HepG2 (cell line): Measurements from ENCODE around the gene TRAPPC5. TPM values are rescaled to one million over a fixed set of nuclear protein-coding genes. Genes with fewer than 3 reads are reported as not detected.

ENCODE experiments used
- BRD4 ChIP-seq: sonication (generic); formaldehyde crosslinking; IDR thresholded peaks from 2 replicates; pipeline ENCODE4 v1.4.0; 2020; ENCODE audit warnings: missing genetic modification reagents
- CBX2 ChIP-seq, 2 experiments: fragments of 200-600 bp in 1 of 2; sonication (generic); formaldehyde crosslinking in 1 of 2; IDR thresholded peaks; 2 replicates each; pipeline versions ENCODE4 v1.7.0 to v1.8.1; 2018 to 2022; ENCODE audit warnings: low read depth in 2 of 2, low read length in 1 of 2, mild to moderate bottlenecking in 1 of 2, missing genetic modification reagents in 1 of 2
- HOXA3 ChIP-seq: sonication (generic); formaldehyde crosslinking; IDR thresholded peaks from 2 replicates; pipeline ENCODE4 v1.5.0; 2020; ENCODE audit warnings: missing genetic modification reagents
- NCOR1 ChIP-seq: fragments of 200-600 bp; sonication (generic); IDR thresholded peaks from 2 replicates; pipeline ENCODE4 v1.7.0; 2017; ENCODE audit warnings: antibody characterized with exemption, low read length, borderline replicate concordance
- NFIC ChIP-seq: IDR thresholded peaks from 2 replicates; pipeline ENCODE4 v1.6.1; 2012; ENCODE audit warnings: mild to moderate bottlenecking, low read length, inconsistent platforms
- POLR2AphosphoS2 ChIP-seq: IDR thresholded peaks from 2 replicates; pipeline ENCODE4 v1.6.1; 2011; ENCODE audit warnings: low read depth, low read length, improper control_type of control experiment
- RNF2 ChIP-seq: fragments of 450-650 bp; conservative IDR thresholded peaks from 2 replicates; pipeline ENCODE4 v1.6.1; 2016; ENCODE audit warnings: low read depth
- TAF1 ChIP-seq: sonication (generic); formaldehyde crosslinking; IDR thresholded peaks from 2 replicates; pipeline ENCODE4 v1.4.0; 2020; ENCODE audit warnings: missing genetic modification reagents
- ZFP36L2 ChIP-seq: sonication (generic); formaldehyde crosslinking; IDR thresholded peaks from 2 replicates; pipeline ENCODE4 v1.4.0; 2020; ENCODE audit warnings: missing genetic modification reagents
- ZNF160 ChIP-seq: sonication (generic); formaldehyde crosslinking; IDR thresholded peaks from 2 replicates; pipeline ENCODE4 v1.8.0; 2022; ENCODE audit warnings: mild to moderate bottlenecking, inconsistent platforms, missing genetic modification reagents
- ZNF230 ChIP-seq: sonication (generic); formaldehyde crosslinking; IDR thresholded peaks from 2 replicates; pipeline ENCODE4 v1.4.0; 2020; ENCODE audit warnings: mild to moderate bottlenecking, missing genetic modification reagents
- ZNF232 ChIP-seq: sonication (generic); formaldehyde crosslinking; IDR thresholded peaks from 2 replicates; pipeline ENCODE4 v1.4.0; 2020; ENCODE audit warnings: missing genetic modification reagents, borderline replicate concordance
- ZNF572 ChIP-seq: sonication (generic); formaldehyde crosslinking; IDR thresholded peaks from 2 replicates; pipeline ENCODE4 v1.5.1; 2020; ENCODE audit warnings: mild to moderate bottlenecking, missing genetic modification reagents
- ZNF780A ChIP-seq: sonication (generic); formaldehyde crosslinking; IDR thresholded peaks from 2 replicates; pipeline ENCODE4 v1.8.0; 2022; ENCODE audit warnings: mild to moderate bottlenecking, missing genetic modification reagents, moderate library complexity
- polyA plus RNA-seq, 8 experiments: library from polyadenylated mRNA; depleted of rRNA in 3 of 8; stranded (reverse) in 7 of 8; unstranded in 1 of 8; fragments of >200 nt; fragmentation: Illumina TruSeq in 4 of 8; extraction: Trizol in 4 of 8; gene quantifications; 2 replicates each; pipeline versions ENCODE4 v1.2.1 to v1.2.3, GENCODE V29; 2011 to 2016; ENCODE audit warnings: low read depth in 4 of 8, missing spikeins in 1 of 8, mixed read lengths in 1 of 8; ENCODE audit not compliant: insufficient read depth in 1 of 8
- total RNA-seq, 5 experiments: library from RNA; depleted of rRNA; stranded (reverse); fragments of >200 nt; fragmentation: Illumina TruSeq; extraction: Trizol; gene quantifications; 2 replicates each; pipeline ENCODE4 v1.2.3, GENCODE V29; 2016; ENCODE audit warnings: low read depth in 1 of 5
- TF ChIP-seq, protein P1 (sequence below): IDR thresholded peaks from 2 replicates; pipeline ENCODE4 v1.6.1; 2018; ENCODE audit warnings: missing genetic modification reagents, mild to moderate bottlenecking, missing compliant biosample characterization
- TF ChIP-seq, protein P2 (sequence below): sonication (generic); formaldehyde crosslinking; IDR thresholded peaks from 2 replicates; pipeline ENCODE4 v1.5.0; 2020; ENCODE audit warnings: missing genetic modification reagents
- TF ChIP-seq, protein P3 (sequence below): sonication (generic); formaldehyde crosslinking; IDR thresholded peaks from 2 replicates; pipeline ENCODE4 v1.5.1; 2020; ENCODE audit warnings: mild to moderate bottlenecking, missing genetic modification reagents, moderate library complexity
- TF ChIP-seq, protein P4 (sequence below): IDR thresholded peaks from 2 replicates; pipeline ENCODE4 v1.6.1; 2016
- TF ChIP-seq, protein P5 (sequence below): sonication (generic); formaldehyde crosslinking; IDR thresholded peaks from 2 replicates; pipeline ENCODE4 v1.8.0; 2022; ENCODE audit warnings: missing genetic modification reagents, low read depth, mild to moderate bottlenecking, borderline replicate concordance
- TF ChIP-seq, protein P6 (sequence below): sonication (generic); formaldehyde crosslinking; conservative IDR thresholded peaks from 2 replicates; pipeline ENCODE4 v1.4.0; 2020; ENCODE audit warnings: mild to moderate bottlenecking, missing genetic modification reagents, moderate library complexity

TRAPPC5 gene
- total and polyA plus RNA-seq, 2 of the 13 experiments (the other 11 are each of a cell fraction or from before 2014, with no cell fraction given), result 38.5 to 78.7 TPM

DNA sequence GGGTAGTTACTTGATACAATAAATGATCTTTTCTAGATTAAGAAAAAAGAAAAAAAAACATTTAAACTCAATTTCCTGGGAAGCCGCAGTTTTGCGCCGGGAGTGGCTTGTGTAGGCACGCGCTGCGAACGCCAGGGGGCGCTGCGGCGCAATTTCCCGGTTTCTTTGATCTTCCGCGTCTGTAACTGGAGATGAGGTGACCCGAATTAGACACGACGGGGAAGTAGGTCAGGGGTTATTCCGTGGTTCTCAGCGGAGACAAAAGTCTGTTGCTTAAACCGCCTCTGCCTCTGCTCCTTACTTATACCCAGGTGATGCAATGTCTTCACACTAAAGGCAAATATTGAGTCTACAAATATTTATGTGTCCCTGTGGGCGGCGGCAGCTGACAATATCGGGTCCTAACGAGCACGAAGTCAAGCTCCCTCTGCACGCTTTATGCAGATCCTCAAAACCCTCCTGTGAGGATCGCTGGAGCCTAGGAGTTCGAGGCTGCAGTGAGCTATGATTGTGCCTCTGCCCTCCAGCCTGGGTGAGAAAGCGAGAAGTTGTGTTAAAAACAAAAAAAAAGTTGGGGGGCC lies 28.5 kb upstream of the TRAPPC5 start (continued):
- TF ChIP-seq, protein P1, sequence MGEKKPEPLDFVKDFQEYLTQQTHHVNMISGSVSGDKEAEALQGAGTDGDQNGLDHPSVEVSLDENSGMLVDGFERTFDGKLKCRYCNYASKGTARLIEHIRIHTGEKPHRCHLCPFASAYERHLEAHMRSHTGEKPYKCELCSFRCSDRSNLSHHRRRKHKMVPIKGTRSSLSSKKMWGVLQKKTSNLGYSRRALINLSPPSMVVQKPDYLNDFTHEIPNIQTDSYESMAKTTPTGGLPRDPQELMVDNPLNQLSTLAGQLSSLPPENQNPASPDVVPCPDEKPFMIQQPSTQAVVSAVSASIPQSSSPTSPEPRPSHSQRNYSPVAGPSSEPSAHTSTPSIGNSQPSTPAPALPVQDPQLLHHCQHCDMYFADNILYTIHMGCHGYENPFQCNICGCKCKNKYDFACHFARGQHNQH (CRISPR knock-in tag), result peak; percentile 81
- TF ChIP-seq HOXA3 (CRISPR knock-in tag), result peak; percentile 78
- TF ChIP-seq, protein P2, sequence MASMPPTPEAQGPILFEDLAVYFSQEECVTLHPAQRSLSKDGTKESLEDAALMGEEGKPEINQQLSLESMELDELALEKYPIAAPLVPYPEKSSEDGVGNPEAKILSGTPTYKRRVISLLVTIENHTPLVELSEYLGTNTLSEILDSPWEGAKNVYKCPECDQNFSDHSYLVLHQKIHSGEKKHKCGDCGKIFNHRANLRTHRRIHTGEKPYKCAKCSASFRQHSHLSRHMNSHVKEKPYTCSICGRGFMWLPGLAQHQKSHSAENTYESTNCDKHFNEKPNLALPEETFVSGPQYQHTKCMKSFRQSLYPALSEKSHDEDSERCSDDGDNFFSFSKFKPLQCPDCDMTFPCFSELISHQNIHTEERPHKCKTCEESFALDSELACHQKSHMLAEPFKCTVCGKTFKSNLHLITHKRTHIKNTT (CRISPR knock-in tag), result no peak
- no peak for TF ChIP-seq ZFP36L2 (CRISPR knock-in tag)
- 0 out of 2 replicates have a peak, but pooled peaks have one; percentile 21 for TF ChIP-seq ZNF160 (CRISPR knock-in tag)
- TF ChIP-seq, protein P3, sequence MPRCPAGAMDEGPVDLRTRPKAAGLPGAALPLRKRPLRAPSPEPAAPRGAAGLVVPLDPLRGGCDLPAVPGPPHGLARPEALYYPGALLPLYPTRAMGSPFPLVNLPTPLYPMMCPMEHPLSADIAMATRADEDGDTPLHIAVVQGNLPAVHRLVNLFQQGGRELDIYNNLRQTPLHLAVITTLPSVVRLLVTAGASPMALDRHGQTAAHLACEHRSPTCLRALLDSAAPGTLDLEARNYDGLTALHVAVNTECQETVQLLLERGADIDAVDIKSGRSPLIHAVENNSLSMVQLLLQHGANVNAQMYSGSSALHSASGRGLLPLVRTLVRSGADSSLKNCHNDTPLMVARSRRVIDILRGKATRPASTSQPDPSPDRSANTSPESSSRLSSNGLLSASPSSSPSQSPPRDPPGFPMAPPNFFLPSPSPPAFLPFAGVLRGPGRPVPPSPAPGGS (CRISPR knock-in tag), result 0 out of 2 replicates have a peak, but pooled peaks have one; percentile 39
- TF ChIP-seq, protein P4, sequence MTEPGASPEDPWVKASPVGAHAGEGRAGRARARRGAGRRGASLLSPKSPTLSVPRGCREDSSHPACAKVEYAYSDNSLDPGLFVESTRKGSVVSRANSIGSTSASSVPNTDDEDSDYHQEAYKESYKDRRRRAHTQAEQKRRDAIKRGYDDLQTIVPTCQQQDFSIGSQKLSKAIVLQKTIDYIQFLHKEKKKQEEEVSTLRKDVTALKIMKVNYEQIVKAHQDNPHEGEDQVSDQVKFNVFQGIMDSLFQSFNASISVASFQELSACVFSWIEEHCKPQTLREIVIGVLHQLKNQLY (CRISPR knock-in tag), result peak; percentile 75
- peak; percentile 48; the same call in 1 of the 2 replicates for TF ChIP-seq ZNF230 (CRISPR knock-in tag)
- TF ChIP-seq, protein P5, sequence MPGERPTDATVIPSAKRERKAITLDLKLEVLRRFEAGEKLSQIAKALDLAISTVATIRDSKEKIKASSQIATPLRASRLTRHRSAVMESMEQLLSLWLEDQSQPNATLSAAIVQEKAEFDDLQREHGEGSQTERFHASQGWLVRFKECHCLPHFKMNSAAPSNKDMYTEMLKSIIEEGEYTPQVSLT (CRISPR knock-in tag), result no peak
- TF ChIP-seq ZNF572 (CRISPR knock-in tag), result no peak
- TF ChIP-seq, protein P6, sequence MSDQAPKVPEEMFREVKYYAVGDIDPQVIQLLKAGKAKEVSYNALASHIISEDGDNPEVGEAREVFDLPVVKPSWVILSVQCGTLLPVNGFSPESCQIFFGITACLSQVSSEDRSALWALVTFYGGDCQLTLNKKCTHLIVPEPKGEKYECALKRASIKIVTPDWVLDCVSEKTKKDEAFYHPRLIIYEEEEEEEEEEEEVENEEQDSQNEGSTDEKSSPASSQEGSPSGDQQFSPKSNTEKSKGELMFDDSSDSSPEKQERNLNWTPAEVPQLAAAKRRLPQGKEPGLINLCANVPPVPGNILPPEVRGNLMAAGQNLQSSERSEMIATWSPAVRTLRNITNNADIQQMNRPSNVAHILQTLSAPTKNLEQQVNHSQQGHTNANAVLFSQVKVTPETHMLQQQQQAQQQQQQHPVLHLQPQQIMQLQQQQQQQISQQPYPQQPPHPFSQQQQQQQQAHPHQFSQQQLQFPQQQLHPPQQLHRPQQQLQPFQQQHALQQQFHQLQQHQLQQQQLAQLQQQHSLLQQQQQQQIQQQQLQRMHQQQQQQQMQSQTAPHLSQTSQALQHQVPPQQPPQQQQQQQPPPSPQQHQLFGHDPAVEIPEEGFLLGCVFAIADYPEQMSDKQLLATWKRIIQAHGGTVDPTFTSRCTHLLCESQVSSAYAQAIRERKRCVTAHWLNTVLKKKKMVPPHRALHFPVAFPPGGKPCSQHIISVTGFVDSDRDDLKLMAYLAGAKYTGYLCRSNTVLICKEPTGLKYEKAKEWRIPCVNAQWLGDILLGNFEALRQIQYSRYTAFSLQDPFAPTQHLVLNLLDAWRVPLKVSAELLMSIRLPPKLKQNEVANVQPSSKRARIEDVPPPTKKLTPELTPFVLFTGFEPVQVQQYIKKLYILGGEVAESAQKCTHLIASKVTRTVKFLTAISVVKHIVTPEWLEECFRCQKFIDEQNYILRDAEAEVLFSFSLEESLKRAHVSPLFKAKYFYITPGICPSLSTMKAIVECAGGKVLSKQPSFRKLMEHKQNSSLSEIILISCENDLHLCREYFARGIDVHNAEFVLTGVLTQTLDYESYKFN (CRISPR knock-in tag), result peak; percentile 92
- TF ChIP-seq RNF2, result 0 out of 2 replicates have a peak, but pooled peaks have one; percentile 42
- 0 out of 2 replicates have a peak, but pooled peaks have one; percentile 31 for TF ChIP-seq ZNF780A (CRISPR knock-in tag)
- TF ChIP-seq POLR2AphosphoS2, result no peak
- no peak for TF ChIP-seq CBX2 (IDR thresholded peaks at IDR 0.05; ENCODE audit: low read depth, low read length)
- TF ChIP-seq CBX2 (CRISPR knock-in tag; IDR thresholded peaks at IDR 0.05; ENCODE audit: low read depth), result no peak
- peak; percentile 78 for TF ChIP-seq NFIC
- no peak; the same call in 1 of the 2 replicates for TF ChIP-seq ZNF232 (CRISPR knock-in tag)
- TF ChIP-seq NCOR1, result peak; percentile 81
- no peak for TF ChIP-seq TAF1
- no peak for TF ChIP-seq BRD4 (CRISPR knock-in tag)
